Neural cell (in vitro differentiated cells): ENCODE measurements around the gene PAPSS2.

Experiments
- EP300 ChIP-seq: fragments of 450-650 bp; conservative IDR thresholded peaks from 2 replicates; pipeline ENCODE4 v1.6.1; 2014; ENCODE audit warnings: antibody characterized with exemption, mild to moderate bottlenecking, moderate library complexity; ENCODE audit not compliant: poor library complexity, severe bottlenecking
- TAF1 ChIP-seq: IDR thresholded peaks from 2 replicates; pipeline ENCODE4 v1.6.1; 2012; ENCODE audit warnings: low read depth
- TF ChIP-seq, protein P1 (sequence below): fragments of 450-650 bp; IDR thresholded peaks from 2 replicates; pipeline ENCODE4 v1.5.1; 2014; ENCODE audit warnings: antibody characterized with exemption, mild to moderate bottlenecking, moderate library complexity; ENCODE audit not compliant: poor library complexity, severe bottlenecking
- TF ChIP-seq, protein P2 (sequence below): IDR thresholded peaks from 2 replicates; pipeline ENCODE4 v1.6.1; 2012; ENCODE audit warnings: borderline replicate concordance

DNA sequence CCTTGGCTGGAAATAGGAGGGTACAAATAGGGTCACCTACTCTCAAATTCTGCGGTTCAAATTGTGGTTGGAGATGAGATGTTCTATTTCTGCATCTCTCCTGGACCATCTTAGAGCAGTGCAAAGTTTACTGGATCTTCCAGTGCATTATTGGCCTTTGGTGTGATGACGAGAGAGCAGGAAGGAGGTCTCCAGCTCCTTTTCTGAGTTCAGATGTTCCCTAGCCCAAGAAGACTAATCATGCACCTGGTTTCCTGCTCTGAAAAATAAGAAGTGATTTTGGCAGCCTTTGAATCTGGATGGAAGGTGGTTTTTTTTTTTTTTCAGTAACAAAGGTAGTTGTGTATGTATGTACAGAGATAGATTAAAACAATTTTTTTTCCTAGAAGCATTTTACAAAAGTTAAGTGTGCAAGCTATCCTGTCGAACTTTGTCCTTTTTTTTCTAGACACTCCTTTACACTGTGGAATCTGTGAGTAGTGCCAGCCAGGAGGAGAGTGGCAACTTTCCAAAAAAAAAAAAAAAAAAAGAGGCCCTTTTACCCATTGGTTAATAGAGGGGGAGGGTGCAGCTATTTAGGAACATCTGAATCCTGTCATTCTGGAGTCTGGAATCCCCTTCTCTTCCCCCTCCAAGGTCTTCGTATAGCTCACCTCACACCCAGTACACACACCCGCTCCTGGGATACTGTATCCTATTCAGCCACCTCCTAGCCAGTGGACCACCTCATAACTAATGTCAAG, 26.3 kb downstream of the PAPSS2 start:
- no peak for TF ChIP-seq EP300
- TF ChIP-seq TAF1 = no peak
- TF ChIP-seq, protein P1, sequence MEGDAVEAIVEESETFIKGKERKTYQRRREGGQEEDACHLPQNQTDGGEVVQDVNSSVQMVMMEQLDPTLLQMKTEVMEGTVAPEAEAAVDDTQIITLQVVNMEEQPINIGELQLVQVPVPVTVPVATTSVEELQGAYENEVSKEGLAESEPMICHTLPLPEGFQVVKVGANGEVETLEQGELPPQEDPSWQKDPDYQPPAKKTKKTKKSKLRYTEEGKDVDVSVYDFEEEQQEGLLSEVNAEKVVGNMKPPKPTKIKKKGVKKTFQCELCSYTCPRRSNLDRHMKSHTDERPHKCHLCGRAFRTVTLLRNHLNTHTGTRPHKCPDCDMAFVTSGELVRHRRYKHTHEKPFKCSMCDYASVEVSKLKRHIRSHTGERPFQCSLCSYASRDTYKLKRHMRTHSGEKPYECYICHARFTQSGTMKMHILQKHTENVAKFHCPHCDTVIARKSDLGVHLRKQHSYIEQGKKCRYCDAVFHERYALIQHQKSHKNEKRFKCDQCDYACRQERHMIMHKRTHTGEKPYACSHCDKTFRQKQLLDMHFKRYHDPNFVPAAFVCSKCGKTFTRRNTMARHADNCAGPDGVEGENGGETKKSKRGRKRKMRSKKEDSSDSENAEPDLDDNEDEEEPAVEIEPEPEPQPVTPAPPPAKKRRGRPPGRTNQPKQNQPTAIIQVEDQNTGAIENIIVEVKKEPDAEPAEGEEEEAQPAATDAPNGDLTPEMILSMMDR = no peak
- TF ChIP-seq, protein P2, sequence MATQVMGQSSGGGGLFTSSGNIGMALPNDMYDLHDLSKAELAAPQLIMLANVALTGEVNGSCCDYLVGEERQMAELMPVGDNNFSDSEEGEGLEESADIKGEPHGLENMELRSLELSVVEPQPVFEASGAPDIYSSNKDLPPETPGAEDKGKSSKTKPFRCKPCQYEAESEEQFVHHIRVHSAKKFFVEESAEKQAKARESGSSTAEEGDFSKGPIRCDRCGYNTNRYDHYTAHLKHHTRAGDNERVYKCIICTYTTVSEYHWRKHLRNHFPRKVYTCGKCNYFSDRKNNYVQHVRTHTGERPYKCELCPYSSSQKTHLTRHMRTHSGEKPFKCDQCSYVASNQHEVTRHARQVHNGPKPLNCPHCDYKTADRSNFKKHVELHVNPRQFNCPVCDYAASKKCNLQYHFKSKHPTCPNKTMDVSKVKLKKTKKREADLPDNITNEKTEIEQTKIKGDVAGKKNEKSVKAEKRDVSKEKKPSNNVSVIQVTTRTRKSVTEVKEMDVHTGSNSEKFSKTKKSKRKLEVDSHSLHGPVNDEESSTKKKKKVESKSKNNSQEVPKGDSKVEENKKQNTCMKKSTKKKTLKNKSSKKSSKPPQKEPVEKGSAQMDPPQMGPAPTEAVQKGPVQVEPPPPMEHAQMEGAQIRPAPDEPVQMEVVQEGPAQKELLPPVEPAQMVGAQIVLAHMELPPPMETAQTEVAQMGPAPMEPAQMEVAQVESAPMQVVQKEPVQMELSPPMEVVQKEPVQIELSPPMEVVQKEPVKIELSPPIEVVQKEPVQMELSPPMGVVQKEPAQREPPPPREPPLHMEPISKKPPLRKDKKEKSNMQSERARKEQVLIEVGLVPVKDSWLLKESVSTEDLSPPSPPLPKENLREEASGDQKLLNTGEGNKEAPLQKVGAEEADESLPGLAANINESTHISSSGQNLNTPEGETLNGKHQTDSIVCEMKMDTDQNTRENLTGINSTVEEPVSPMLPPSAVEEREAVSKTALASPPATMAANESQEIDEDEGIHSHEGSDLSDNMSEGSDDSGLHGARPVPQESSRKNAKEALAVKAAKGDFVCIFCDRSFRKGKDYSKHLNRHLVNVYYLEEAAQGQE = no peak
